IPS-NIHi7 (cell line): Measurements from ENCODE around the gene AKT2.

Experiments
- DNase-seq: peaks from one replicate; pipeline ENCODE4 v3.0.0; 2012; ENCODE audit warnings: mixed read lengths; ENCODE audit errors: extremely low spot score

AKT2 gene

GRCh38 chr19:40253611-40254092 is 31.5 kb downstream of the AKT2 start:
- no peak for DNase-seq

GRCh38 chr19:40252395-40252794 is 32.8 kb downstream of the AKT2 start:
- DNase-seq: peak; percentile 60

- DNase-seq: no peak
Observed at GRCh38 chr19:40251991-40252390, 33.2 kb downstream of the AKT2 start.

GRCh38 chr19:40251244-40251643 is 33.9 kb downstream of the AKT2 start:
- no peak for DNase-seq

GRCh38 chr19:40249781-40250180 is 35.4 kb downstream of the AKT2 start:
- no peak for DNase-seq

GRCh38 chr19:40249201-40249600 is 35.9 kb downstream of the AKT2 start:
- DNase-seq: no peak

- DNase-seq: no peak
Observed at GRCh38 chr19:40247735-40248262, 37.3 kb downstream of the AKT2 start.

GRCh38 chr19:40247178-40247577 is 38.0 kb downstream of the AKT2 start:
- no peak for DNase-seq

- DNase-seq: no peak
Observed at GRCh38 chr19:40246292-40247073, 38.7 kb downstream of the AKT2 start.

GRCh38 chr19:40245506-40246128 is 39.5 kb downstream of the AKT2 start:
- no peak for DNase-seq

GRCh38 chr19:40244579-40245317 is 40.4 kb downstream of the AKT2 start:
- no peak for DNase-seq

GRCh38 chr19:40243181-40243580 is 42.0 kb downstream of the AKT2 start:
- no peak for DNase-seq

- DNase-seq: no peak
Observed at GRCh38 chr19:40242480-40242879, 42.7 kb downstream of the AKT2 start.

- no peak for DNase-seq
Observed at GRCh38 chr19:40241809-40242384, 43.2 kb downstream of the AKT2 start.

- no peak for DNase-seq
Observed at GRCh38 chr19:40241125-40241808, 43.9 kb downstream of the AKT2 start.

GRCh38 chr19:40240332-40240731 is 44.8 kb downstream of the AKT2 start:
- no peak for DNase-seq

GRCh38 chr19:40239415-40240226 is 45.5 kb downstream of the AKT2 start:
- DNase-seq: no peak

GRCh38 chr19:40238775-40239174 is 46.4 kb downstream of the AKT2 start:
- no peak for DNase-seq

GRCh38 chr19:40237791-40238190 is 47.4 kb downstream of the AKT2 start:
- DNase-seq: no peak

GRCh38 chr19:40236366-40236765 is 48.8 kb downstream of the AKT2 start:
- DNase-seq: no peak

GRCh38 chr19:40236026-40236355 is 49.2 kb downstream of the AKT2 start:
- DNase-seq: no peak
